Ishikawa (cell line): ENCODE measurements around the gene GCC2.

Experiments used
- CEBPB ChIP-seq: IDR thresholded peaks from 2 replicates; pipeline ENCODE4 v1.6.1; 2012
- EGR1 ChIP-seq: IDR thresholded peaks from 2 replicates; pipeline ENCODE4 v1.6.1; 2012
- EP300 ChIP-seq: IDR thresholded peaks from 2 replicates; pipeline ENCODE4 v1.6.1; 2012; ENCODE audit warnings: borderline replicate concordance
- FOXM1 ChIP-seq: IDR thresholded peaks from 2 replicates; pipeline ENCODE4 v1.6.1; 2012; ENCODE audit warnings: low read depth, borderline replicate concordance
- MAX ChIP-seq: IDR thresholded peaks from 2 replicates; pipeline ENCODE4 v1.6.1; 2012
- NFIC ChIP-seq: IDR thresholded peaks from 2 replicates; pipeline ENCODE4 v1.6.1; 2012
- RAD21 ChIP-seq: IDR thresholded peaks from 2 replicates; pipeline ENCODE4 v1.6.1; 2012; ENCODE audit warnings: low read depth
- REST ChIP-seq: IDR thresholded peaks from 2 replicates; pipeline ENCODE4 v1.6.1; 2012; ENCODE audit warnings: low read depth, mild to moderate bottlenecking
- TAF1 ChIP-seq: IDR thresholded peaks from 2 replicates; pipeline ENCODE4 v1.6.1; 2012; ENCODE audit warnings: low read depth, mild to moderate bottlenecking
- TCF12 ChIP-seq: IDR thresholded peaks from 2 replicates; pipeline ENCODE4 v1.6.1; 2012; ENCODE audit warnings: low read depth
- YY1 ChIP-seq: IDR thresholded peaks from 2 replicates; pipeline ENCODE4 v1.6.1; 2012; ENCODE audit warnings: low read depth
- ZBTB7A ChIP-seq: IDR thresholded peaks from 2 replicates; pipeline ENCODE4 v1.6.1; 2012; ENCODE audit warnings: low read depth

- TF ChIP-seq MAX, result no peak
- no peak for TF ChIP-seq CEBPB
- TF ChIP-seq REST, result no peak
- no peak for TF ChIP-seq RAD21
- TF ChIP-seq FOXM1, result no peak
- TF ChIP-seq TAF1, result no peak
- TF ChIP-seq EP300, result no peak
- TF ChIP-seq ZBTB7A, result no peak
- no peak for TF ChIP-seq YY1
- no peak for TF ChIP-seq NFIC
- TF ChIP-seq EGR1, result no peak
- TF ChIP-seq TCF12, result no peak
These were observed 41.6 kb downstream of the GCC2 start for GRCh38 chr2:108490506-108491122.
